Body of pancreas (tissue), 4 donors: ENCODE data around the gene KLK1. TPM values are rescaled to one million over a fixed set of nuclear protein-coding genes. Genes with fewer than 3 reads are reported as not detected.

Experiments
- ATAC-seq: fragments of 150-250 bp; one replicate; pipeline ENCODE4 v1.9.1; 2016
- DNase-seq, 4 donors: peaks; one replicate each; pipeline ENCODE4 v3.0.0-alpha.2; 2019
- H3K27ac ChIP-seq, 4 donors: fragments of 200-600 bp; sonication (generic); 1 replicate in 3 of 4; 2 replicates in 1 of 4; pipeline versions ENCODE4 v1.5.1 to v1.6.1; 2016 to 2019; ENCODE audit warnings: mild to moderate bottlenecking in 1 of 4, mixed read lengths in 1 of 4, moderate library complexity in 1 of 4
- H3K27me3 ChIP-seq, 2 donors: fragments of 200-600 bp; sonication (generic); one replicate each; pipeline ENCODE4 v1.6.0; 2016; ENCODE audit warnings: mild to moderate bottlenecking in 1 of 2
- H3K36me3 ChIP-seq, 2 donors: fragments of 200-600 bp; sonication (generic); replicated peaks in 1 of 2; 2 replicates each; pipeline ENCODE4 v1.5.1; 2016; ENCODE audit warnings: low read depth in 2 of 2; ENCODE audit not compliant: insufficient read depth in 1 of 2
- H3K4me1 ChIP-seq: fragments of 200-600 bp; sonication (generic); one replicate; pipeline ENCODE4 v1.6.0; 2016
- H3K4me3 ChIP-seq, 2 donors: fragments of 200-600 bp; sonication (generic); 1 replicate in 1 of 2; 2 replicates in 1 of 2; pipeline ENCODE4 v1.5.1; 2016 to 2019
- H3K9me3 ChIP-seq, 3 donors: fragments of 200-600 bp; sonication (generic); 1 replicate in 2 of 3; 2 replicates in 1 of 3; pipeline ENCODE4 v1.5.1; 2016
- CTCF ChIP-seq, 7 experiments: fragments of 450-650 bp in 4 of 7; fragments of 200-600 bp in 3 of 7; sonication (generic) in 3 of 7; IDR thresholded peaks; one replicate each; pipeline ENCODE4 v1.5.1; 2016 to 2019; ENCODE audit warnings: antibody characterized with exemption in 7 of 7
- POLR2A ChIP-seq, 3 donors: fragments of 450-650 bp; IDR thresholded peaks; one replicate each; pipeline ENCODE4 v1.6.1; 2016; ENCODE audit warnings: antibody characterized with exemption in 3 of 3, mild to moderate bottlenecking in 2 of 3
- WGBS, 2 donors: methylation state at CpG; one replicate each; pipeline ENCODE4 v1.1.5; 2017; 5-methylcytosine and 5-hydroxymethylcytosine counted together
- intact Hi-C: fragments of 100-400 bp; cut with DNase I; formaldehyde crosslinking; loops from one replicate; pipeline ENCODE4 v1.15.1; 2023
- total RNA-seq, 2 donors: library from RNA; depleted of rRNA; stranded (reverse); fragments of >200 nt; gene quantifications; one replicate each; pipeline ENCODE4 v1.1.0, GENCODE V29; 2016

KLK1 gene
- total RNA-seq, 2 donors from 2014 or later: 937 to 947 TPM

GRCh38 chr19:50833802-50834167, 10.2 kb upstream of the KLK1 start:
- DNase-seq (no peak), ATAC-seq (no peak)
- intact Hi-C loops: no loop called here
- WGBS, 2 donors: 88 to 89% methylated on average over 4 to 6 of the region's 6 CpGs
- Histone ChIP-seq H3K27ac (no peak overlapping the region), H3K9me3 (no peaks in the 10 kb centered on the region), H3K4me3 (no peak overlapping the region), H3K36me3 (no peaks in the 10 kb centered on the region), H3K27me3 (no peaks in the 10 kb centered on the region), H3K4me1 (peaks cover 14% of the 10 kb centered on the region)
- TF ChIP-seq POLR2A (IDR thresholded peaks at IDR 0.05): no peak
- TF ChIP-seq CTCF (IDR thresholded peaks at IDR 0.05): no peak

- no peak for ATAC-seq
- intact Hi-C loops: no loop called here
- Histone ChIP-seq H3K4me1 (peaks cover 14% of the 10 kb centered on the region), H3K27ac (no peak within 1 kb of the TSS), H3K27me3 (no peaks in the 10 kb centered on the region), H3K9me3 (no peaks in the 10 kb centered on the region), H3K4me3 (no peak within 1 kb of the TSS), H3K36me3 (no peaks in the 10 kb centered on the region)
- no peak for DNase-seq
- WGBS, 2 donors: 52 to 57% methylated on average over 8 of the region's 8 CpGs
- TF ChIP-seq CTCF (IDR thresholded peaks at IDR 0.05): no peak
- TF ChIP-seq POLR2A (IDR thresholded peaks at IDR 0.05): no peak
Measured at GRCh38 chr19:50833117-50833801, 9.7 kb upstream of the KLK1 start, which contains the start of gene KLK15. Gene KLK15, minus strand, starts transcription at chr19:50833574. Its CDS starts 2,082 bp downstream, at chr19:50831492.

GRCh38 chr19:50832666-50833065, 9.1 kb upstream of the KLK1 start:
- no peak overlapping the region for H3K4me3 ChIP-seq
- no peak for DNase-seq
- peaks cover 14% of the 10 kb centered on the region for H3K4me1 ChIP-seq
- 90 to 91% methylated on average over 8 of the region's 8 CpGs for WGBS, 2 donors
- no peaks in the 10 kb centered on the region for H3K27me3 ChIP-seq
- H3K9me3 ChIP-seq: no peaks in the 10 kb centered on the region
- TF ChIP-seq CTCF (IDR thresholded peaks at IDR 0.05) (no peak), POLR2A (IDR thresholded peaks at IDR 0.05) (no peak)
- no peak for ATAC-seq
- intact Hi-C loops: no loop called here
- no peak overlapping the region for H3K27ac ChIP-seq
- H3K36me3 ChIP-seq: no peaks in the 10 kb centered on the region

GRCh38 chr19:50831026-50831396, 7.4 kb upstream of the KLK1 start:
- H3K4me3 ChIP-seq: no peak overlapping the region
- H3K36me3 ChIP-seq: no peaks in the 10 kb centered on the region
- peaks cover 9% of the 10 kb centered on the region for H3K4me1 ChIP-seq
- H3K27ac ChIP-seq: no peak overlapping the region
- H3K9me3 ChIP-seq: no peaks in the 10 kb centered on the region
- DNase-seq (no peak), ATAC-seq (no peak)
- H3K27me3 ChIP-seq: no peaks in the 10 kb centered on the region
- 79 to 100% methylated on average over 1 to 7 of the region's 7 CpGs for WGBS, 2 donors
- TF ChIP-seq CTCF (IDR thresholded peaks at IDR 0.05): no peak
- TF ChIP-seq POLR2A (IDR thresholded peaks at IDR 0.05): no peak
- intact Hi-C loops: no loop called here
